ENCODE data around the gene TAF1. TPM values are rescaled to one million over a fixed set of nuclear protein-coding genes. Genes with fewer than 3 reads are reported as not detected.

The TAF1 gene
- total and polyA plus RNA-seq, 10 of the 15 experiments (the other 5 are each of a cell fraction or from before 2014, with no cell fraction given): 4.1 to 24.2 (median 17.2) TPM

DNA sequence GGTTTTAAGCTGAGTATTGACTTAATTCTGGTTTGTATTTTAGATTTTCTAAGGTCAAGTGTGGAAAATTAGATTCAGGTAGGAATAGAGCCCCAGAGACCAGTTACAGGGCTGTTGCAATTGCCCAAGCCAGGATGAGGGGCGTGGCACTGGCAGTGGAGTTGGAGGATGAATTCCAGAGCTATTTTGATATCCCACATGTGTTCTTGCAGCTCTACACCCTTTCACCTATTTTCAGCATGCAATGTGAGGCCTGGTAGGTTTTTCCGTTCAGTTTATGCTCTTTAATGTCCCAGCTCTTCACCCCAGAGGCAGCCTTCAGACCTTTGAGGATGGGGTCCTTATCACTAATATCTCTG, 148.9 kb downstream of the TAF1 start:
- Histone ChIP-seq H3K4me3 (no peak overlapping the region), H3K36me3 (ENCODE audit: control insufficient read depth in 2 of 2, insufficient read depth in 2 of 2, low read length in 1 of 2) (no peaks in the 10 kb centered on the region), H2AFZ (ENCODE audit: control insufficient read depth, low read depth, low read length) (no peak overlapping the region), H4K20me1 (ENCODE audit: control insufficient read depth, insufficient read depth) (no peaks in the 10 kb centered on the region), H3K79me2 (ENCODE audit: control insufficient read depth, insufficient read depth, low read length) (no peaks in the 10 kb centered on the region), H3K4me1 (ENCODE audit: control insufficient read depth, insufficient read depth, low read length) (peaks cover 6% of the 10 kb centered on the region; the same call in 1 of the 2 replicates), H3K9me3 (replicated peaks; ENCODE audit: control insufficient read depth, insufficient read depth, low read length) (no peaks in the 10 kb centered on the region), H3K9ac (ENCODE audit: control insufficient read depth, insufficient read depth, low read length) (no peak overlapping the region), H3K27me3 (replicated peaks in 1 of 2; ENCODE audit: control insufficient read depth in 2 of 2, insufficient read depth in 2 of 2, low read length in 1 of 2) (no peaks in the 10 kb centered on the region), H3K4me2 (ENCODE audit: control insufficient read depth, insufficient read depth) (0 out of 2 replicates have a peak overlapping the region, but pooled peaks have one; percentile 27), H3K27ac (ENCODE audit: control insufficient read depth, insufficient read depth) (peak overlapping the region; percentile 20; the same call in 1 of the 2 replicates)
- ATAC-seq: no peak
- SMC1A ChIA-PET (ENCODE audit: uncharacterized antibody, unreplicated experiment): interaction anchor here (0.7 to 5.9 kb wide), 7 partner anchors 18 to 137 kb away, joined by 3 to 51 read pairs (median 3); partner anchors contain the start of gene OGT
- FAIRE-seq: no peak
- TF ChIP-seq MXI1 (IDR thresholded peaks at IDR 0.05; ENCODE audit: low read depth, low read length) (no peak), RAD21 (IDR thresholded peaks at IDR 0.05; ENCODE audit: insufficient read depth, low read depth, low read length) (no peak), SRF (IDR thresholded peaks at IDR 0.05; ENCODE audit: low read depth in 2 of 2, low read length in 2 of 2) (no peak), CEBPB (IDR thresholded peaks at IDR 0.05; ENCODE audit: borderline replicate concordance in 1 of 2, low read depth in 2 of 2, low read length in 2 of 2) (no peak), TCF3 (IDR thresholded peaks at IDR 0.05; ENCODE audit: borderline replicate concordance, insufficient read depth, low read depth, low read length) (no peak), HDAC2 (IDR thresholded peaks at IDR 0.05) (no peak), CHD1 (IDR thresholded peaks at IDR 0.05; ENCODE audit: low read depth, low read length) (no peak), NRF1 (conservative IDR thresholded peaks at IDR 0.05; ENCODE audit: low read depth, low read length) (no peak), RBBP5 (conservative IDR thresholded peaks at IDR 0.05) (no peak)
- TF ChIP-seq, protein P1, sequence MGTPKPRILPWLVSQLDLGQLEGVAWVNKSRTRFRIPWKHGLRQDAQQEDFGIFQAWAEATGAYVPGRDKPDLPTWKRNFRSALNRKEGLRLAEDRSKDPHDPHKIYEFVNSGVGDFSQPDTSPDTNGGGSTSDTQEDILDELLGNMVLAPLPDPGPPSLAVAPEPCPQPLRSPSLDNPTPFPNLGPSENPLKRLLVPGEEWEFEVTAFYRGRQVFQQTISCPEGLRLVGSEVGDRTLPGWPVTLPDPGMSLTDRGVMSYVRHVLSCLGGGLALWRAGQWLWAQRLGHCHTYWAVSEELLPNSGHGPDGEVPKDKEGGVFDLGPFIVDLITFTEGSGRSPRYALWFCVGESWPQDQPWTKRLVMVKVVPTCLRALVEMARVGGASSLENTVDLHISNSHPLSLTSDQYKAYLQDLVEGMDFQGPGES (IDR thresholded peaks at IDR 0.05): no peak
- TF ChIP-seq, protein P2, sequence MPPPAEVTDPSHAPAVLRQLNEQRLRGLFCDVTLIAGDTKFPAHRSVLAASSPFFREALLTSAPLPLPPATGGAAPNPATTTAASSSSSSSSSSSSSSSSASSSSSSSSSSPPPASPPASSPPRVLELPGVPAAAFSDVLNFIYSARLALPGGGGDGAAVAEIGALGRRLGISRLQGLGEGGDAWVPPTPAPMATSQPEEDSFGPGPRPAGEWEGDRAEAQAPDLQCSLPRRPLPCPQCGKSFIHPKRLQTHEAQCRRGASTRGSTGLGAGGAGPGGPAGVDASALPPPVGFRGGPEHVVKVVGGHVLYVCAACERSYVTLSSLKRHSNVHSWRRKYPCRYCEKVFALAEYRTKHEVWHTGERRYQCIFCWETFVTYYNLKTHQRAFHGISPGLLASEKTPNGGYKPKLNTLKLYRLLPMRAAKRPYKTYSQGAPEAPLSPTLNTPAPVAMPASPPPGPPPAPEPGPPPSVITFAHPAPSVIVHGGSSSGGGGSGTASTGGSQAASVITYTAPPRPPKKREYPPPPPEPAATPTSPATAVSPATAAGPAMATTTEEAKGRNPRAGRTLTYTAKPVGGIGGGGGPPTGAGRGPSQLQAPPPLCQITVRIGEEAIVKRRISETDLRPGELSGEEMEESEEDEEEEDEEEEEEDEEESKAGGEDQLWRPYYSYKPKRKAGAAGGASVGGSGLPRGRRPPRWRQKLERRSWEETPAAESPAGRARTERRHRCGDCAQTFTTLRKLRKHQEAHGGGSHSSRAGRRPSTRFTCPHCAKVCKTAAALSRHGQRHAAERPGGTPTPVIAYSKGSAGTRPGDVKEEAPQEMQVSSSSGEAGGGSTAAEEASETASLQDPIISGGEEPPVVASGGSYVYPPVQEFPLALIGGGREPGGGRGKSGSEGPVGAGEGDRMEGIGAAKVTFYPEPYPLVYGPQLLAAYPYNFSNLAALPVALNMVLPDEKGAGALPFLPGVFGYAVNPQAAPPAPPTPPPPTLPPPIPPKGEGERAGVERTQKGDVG (CRISPR knock-in tag; IDR thresholded peaks at IDR 0.05): no peak
- RAD21 ChIA-PET (ENCODE audit: unreplicated experiment): interaction anchor here (1.1 to 2.3 kb wide), 4 partner anchors 17 to 137 kb away, joined by 3 to 9 read pairs (median 4); no protein-coding TSS in a partner anchor
- BruUV-seq (replicated peaks): no TSS peak
- no peak for DNase-seq (ENCODE audit: low read depth, low spot score)
- POLR2A ChIA-PET: interaction anchor here (0.7 to 2.0 kb wide), 4 partner anchors 15 to 24 kb away, joined by 3 to 10 read pairs (median 3); no protein-coding TSS in a partner anchor
- 68% methylated on average over 2 of the region's 2 CpGs for WGBS (ENCODE audit: insufficient coverage, insufficient replicate concordance, low lambda C conversion rate, missing lambda C conversion rate)
- intact Hi-C loops (cut with micrococcal nuclease; ENCODE audit: unreplicated experiment) (loop anchor here (10.0 kb wide), 1 partner anchor 590 kb away; no protein-coding TSS in a partner anchor), in situ Hi-C loops (cut with MboI) (loop anchor here (5.0 kb wide), 1 partner anchor 48 kb away; no protein-coding TSS in a partner anchor)
- CTCF ChIA-PET: interaction anchor here (0.6 to 2.0 kb wide), 9 partner anchors 16 to 506 kb away, joined by 3 to 6 read pairs (median 4); no protein-coding TSS in a partner anchor

Small RNAs within 50 kb of the gene (small RNA-seq; reads per million reads assigned to genes)
- not detected for gene AL590762.4
- not detected for gene RF00019

Other genes with a start within 250 kb of the TAF1 start
Only the 7 nearest of the 8 such genes appear.
- gene NLGN3, start 221.5 kb upstream of the TAF1 start, total RNA-seq (2014; rRNA removed): 0.16 and 0.23 TPM in 2 replicates
- gene NLGN3, start 221.5 kb upstream of the TAF1 start, total RNA-seq (2014; rRNA removed; fragmentation: Illumina TruSeq; extraction: Trizol): 0.14 and 0.18 TPM in 2 replicates
- gene NLGN3, start 221.5 kb upstream of the TAF1 start, total RNA-seq (2021): 0.33 and 0.56 TPM in 2 replicates
- gene NLGN3, start 221.5 kb upstream of the TAF1 start, polyA plus RNA-seq (2011; rRNA removed): 0.33 and 0.48 TPM in 2 replicates
- gene NLGN3, start 221.5 kb upstream of the TAF1 start, polyA plus RNA-seq (2014; fragmentation: Illumina TruSeq; extraction: Trizol): 0.48 and 0.73 TPM in 2 replicates
- gene NLGN3, start 221.5 kb upstream of the TAF1 start, polyA plus RNA-seq (2014; fragmentation: Nextera tagmentation; extraction: Ambion mirVana): under 1 TPM; 0.07 to 0.13 TPM
- 0.50 and 0.61 TPM in 2 replicates for gene NLGN3, start 221.5 kb upstream of the TAF1 start, polyA plus RNA-seq (2014; rRNA removed)
- under 1 TPM; 0.21 to 0.42 TPM for gene NLGN3, start 221.5 kb upstream of the TAF1 start, polyA plus RNA-seq (2016; fragmentation: Nextera tagmentation; extraction: Ambion mirVana)
- gene GJB1, start 143.1 kb upstream of the TAF1 start, total RNA-seq (2014; rRNA removed): not detected in 2 replicates
- not detected in 2 replicates for gene GJB1, start 143.1 kb upstream of the TAF1 start, total RNA-seq (2014; rRNA removed; fragmentation: Illumina TruSeq; extraction: Trizol)
- gene GJB1, start 143.1 kb upstream of the TAF1 start, total RNA-seq (2021): 0.13 TPM in 1 of 2 replicates, not detected in the other
- gene GJB1, start 143.1 kb upstream of the TAF1 start, polyA plus RNA-seq (2011; rRNA removed): not detected in 2 replicates
- not detected in 2 replicates for gene GJB1, start 143.1 kb upstream of the TAF1 start, polyA plus RNA-seq (2014; fragmentation: Illumina TruSeq; extraction: Trizol)
- gene GJB1, start 143.1 kb upstream of the TAF1 start, polyA plus RNA-seq (2014; fragmentation: Nextera tagmentation; extraction: Ambion mirVana): not detected
- gene GJB1, start 143.1 kb upstream of the TAF1 start, polyA plus RNA-seq (2014; rRNA removed): not detected in 2 replicates
- gene GJB1, start 143.1 kb upstream of the TAF1 start, polyA plus RNA-seq (2016; fragmentation: Nextera tagmentation; extraction: Ambion mirVana): not detected
- gene ZMYM3, start 112.2 kb upstream of the TAF1 start, total RNA-seq (2014; rRNA removed): 12.6 and 14.5 TPM in 2 replicates
- 9.9 and 10.1 TPM in 2 replicates for gene ZMYM3, start 112.2 kb upstream of the TAF1 start, total RNA-seq (2014; rRNA removed; fragmentation: Illumina TruSeq; extraction: Trizol)
- gene ZMYM3, start 112.2 kb upstream of the TAF1 start, total RNA-seq (2021): 27.4 and 28.1 TPM in 2 replicates
- gene ZMYM3, start 112.2 kb upstream of the TAF1 start, polyA plus RNA-seq (2011; rRNA removed): 9.0 and 19.6 TPM in 2 replicates
- gene ZMYM3, start 112.2 kb upstream of the TAF1 start, polyA plus RNA-seq (2014; fragmentation: Illumina TruSeq; extraction: Trizol): 18.6 and 20.3 TPM in 2 replicates
- gene ZMYM3, start 112.2 kb upstream of the TAF1 start, polyA plus RNA-seq (2014; fragmentation: Nextera tagmentation; extraction: Ambion mirVana): 1 to 10 TPM; 2.3 to 5.1 TPM
- gene ZMYM3, start 112.2 kb upstream of the TAF1 start, polyA plus RNA-seq (2014; rRNA removed): 19.8 and 20.0 TPM in 2 replicates
- gene ZMYM3, start 112.2 kb upstream of the TAF1 start, polyA plus RNA-seq (2016; fragmentation: Nextera tagmentation; extraction: Ambion mirVana): 1 to 10 TPM; 9.6 to 10.0 TPM
- 376 and 404 TPM in 2 replicates for gene NONO, start 82.7 kb upstream of the TAF1 start, total RNA-seq (2014; rRNA removed)
- 418 and 433 TPM in 2 replicates for gene NONO, start 82.7 kb upstream of the TAF1 start, total RNA-seq (2014; rRNA removed; fragmentation: Illumina TruSeq; extraction: Trizol)
- gene NONO, start 82.7 kb upstream of the TAF1 start, total RNA-seq (2021): 395 and 417 TPM in 2 replicates
- gene NONO, start 82.7 kb upstream of the TAF1 start, polyA plus RNA-seq (2011; rRNA removed): 329 and 505 TPM in 2 replicates
- 484 and 509 TPM in 2 replicates for gene NONO, start 82.7 kb upstream of the TAF1 start, polyA plus RNA-seq (2014; fragmentation: Illumina TruSeq; extraction: Trizol)
- 100 to 1,000 TPM; 206 to 359 TPM for gene NONO, start 82.7 kb upstream of the TAF1 start, polyA plus RNA-seq (2014; fragmentation: Nextera tagmentation; extraction: Ambion mirVana)
- 312 and 313 TPM in 2 replicates for gene NONO, start 82.7 kb upstream of the TAF1 start, polyA plus RNA-seq (2014; rRNA removed)
- 100 to 1,000 TPM; 350 to 371 TPM for gene NONO, start 82.7 kb upstream of the TAF1 start, polyA plus RNA-seq (2016; fragmentation: Nextera tagmentation; extraction: Ambion mirVana)
- gene ITGB1BP2, start 64.6 kb upstream of the TAF1 start, total RNA-seq (2014; rRNA removed): 2.1 and 2.3 TPM in 2 replicates
- gene ITGB1BP2, start 64.6 kb upstream of the TAF1 start, total RNA-seq (2014; rRNA removed; fragmentation: Illumina TruSeq; extraction: Trizol): 1.8 TPM in 2 replicates
- 2.0 and 2.2 TPM in 2 replicates for gene ITGB1BP2, start 64.6 kb upstream of the TAF1 start, total RNA-seq (2021)
- 2.9 and 3.3 TPM in 2 replicates for gene ITGB1BP2, start 64.6 kb upstream of the TAF1 start, polyA plus RNA-seq (2011; rRNA removed)
- 1.0 and 1.6 TPM in 2 replicates for gene ITGB1BP2, start 64.6 kb upstream of the TAF1 start, polyA plus RNA-seq (2014; fragmentation: Illumina TruSeq; extraction: Trizol)
- 1 to 10 TPM in 1 of 2 experiments, under 1 TPM in 1; 0.50 to 1.3 TPM for gene ITGB1BP2, start 64.6 kb upstream of the TAF1 start, polyA plus RNA-seq (2014; fragmentation: Nextera tagmentation; extraction: Ambion mirVana)
- gene ITGB1BP2, start 64.6 kb upstream of the TAF1 start, polyA plus RNA-seq (2014; rRNA removed): 2.3 and 3.1 TPM in 2 replicates
- under 1 TPM; 0.55 to 0.82 TPM for gene ITGB1BP2, start 64.6 kb upstream of the TAF1 start, polyA plus RNA-seq (2016; fragmentation: Nextera tagmentation; extraction: Ambion mirVana)
- 111 and 121 TPM in 2 replicates for gene OGT, start 166.7 kb downstream of the TAF1 start, total RNA-seq (2014; rRNA removed)
- 103 and 109 TPM in 2 replicates for gene OGT, start 166.7 kb downstream of the TAF1 start, total RNA-seq (2014; rRNA removed; fragmentation: Illumina TruSeq; extraction: Trizol)
- 150 and 163 TPM in 2 replicates for gene OGT, start 166.7 kb downstream of the TAF1 start, total RNA-seq (2021)
- gene OGT, start 166.7 kb downstream of the TAF1 start, polyA plus RNA-seq (2011; rRNA removed): 638 and 671 TPM in 2 replicates
- gene OGT, start 166.7 kb downstream of the TAF1 start, polyA plus RNA-seq (2014; fragmentation: Illumina TruSeq; extraction: Trizol): 142 and 188 TPM in 2 replicates
- gene OGT, start 166.7 kb downstream of the TAF1 start, polyA plus RNA-seq (2014; fragmentation: Nextera tagmentation; extraction: Ambion mirVana): 10 to 100 TPM; 38.2 to 43.8 TPM
- gene OGT, start 166.7 kb downstream of the TAF1 start, polyA plus RNA-seq (2014; rRNA removed): 176 and 192 TPM in 2 replicates
- gene OGT, start 166.7 kb downstream of the TAF1 start, polyA plus RNA-seq (2016; fragmentation: Nextera tagmentation; extraction: Ambion mirVana): 10 to 100 TPM; 45.0 to 50.2 TPM
- gene GCNA, start 212.1 kb downstream of the TAF1 start, total RNA-seq (2014; rRNA removed): 0.62 and 1.8 TPM in 2 replicates
- 1.4 and 1.9 TPM in 2 replicates for gene GCNA, start 212.1 kb downstream of the TAF1 start, total RNA-seq (2014; rRNA removed; fragmentation: Illumina TruSeq; extraction: Trizol)
- 1.0 and 1.3 TPM in 2 replicates for gene GCNA, start 212.1 kb downstream of the TAF1 start, total RNA-seq (2021)
- 1.3 and 2.1 TPM in 2 replicates for gene GCNA, start 212.1 kb downstream of the TAF1 start, polyA plus RNA-seq (2011; rRNA removed)
- gene GCNA, start 212.1 kb downstream of the TAF1 start, polyA plus RNA-seq (2014; fragmentation: Illumina TruSeq; extraction: Trizol): 1.6 and 2.8 TPM in 2 replicates
- gene GCNA, start 212.1 kb downstream of the TAF1 start, polyA plus RNA-seq (2014; fragmentation: Nextera tagmentation; extraction: Ambion mirVana): 1 to 10 TPM in 1 of 2 experiments, under 1 TPM in 1; 0.69 to 1.1 TPM
- gene GCNA, start 212.1 kb downstream of the TAF1 start, polyA plus RNA-seq (2014; rRNA removed): 0.81 and 1.4 TPM in 2 replicates
- gene GCNA, start 212.1 kb downstream of the TAF1 start, polyA plus RNA-seq (2016; fragmentation: Nextera tagmentation; extraction: Ambion mirVana): under 1 TPM; 0.37 to 0.72 TPM

All from GM12878 (cell line).